Astrocyte (in vitro differentiated cells and primary cell): ENCODE data around the gene SNRPF.

Source experiments
- EZH2 ChIP-seq: IDR thresholded peaks from 2 replicates; pipeline ENCODE4 v1.6.1; 2012; ENCODE audit warnings: mild to moderate bottlenecking, low read length, inconsistent platforms; ENCODE audit not compliant: insufficient read depth
- TF ChIP-seq, protein P1 (sequence below): IDR thresholded peaks from 2 replicates; pipeline ENCODE4 v1.5.1; 2011; ENCODE audit warnings: low read depth, mild to moderate bottlenecking, inconsistent platforms, low read length, moderate library complexity; ENCODE audit not compliant: insufficient read depth

- TF ChIP-seq, protein P1, sequence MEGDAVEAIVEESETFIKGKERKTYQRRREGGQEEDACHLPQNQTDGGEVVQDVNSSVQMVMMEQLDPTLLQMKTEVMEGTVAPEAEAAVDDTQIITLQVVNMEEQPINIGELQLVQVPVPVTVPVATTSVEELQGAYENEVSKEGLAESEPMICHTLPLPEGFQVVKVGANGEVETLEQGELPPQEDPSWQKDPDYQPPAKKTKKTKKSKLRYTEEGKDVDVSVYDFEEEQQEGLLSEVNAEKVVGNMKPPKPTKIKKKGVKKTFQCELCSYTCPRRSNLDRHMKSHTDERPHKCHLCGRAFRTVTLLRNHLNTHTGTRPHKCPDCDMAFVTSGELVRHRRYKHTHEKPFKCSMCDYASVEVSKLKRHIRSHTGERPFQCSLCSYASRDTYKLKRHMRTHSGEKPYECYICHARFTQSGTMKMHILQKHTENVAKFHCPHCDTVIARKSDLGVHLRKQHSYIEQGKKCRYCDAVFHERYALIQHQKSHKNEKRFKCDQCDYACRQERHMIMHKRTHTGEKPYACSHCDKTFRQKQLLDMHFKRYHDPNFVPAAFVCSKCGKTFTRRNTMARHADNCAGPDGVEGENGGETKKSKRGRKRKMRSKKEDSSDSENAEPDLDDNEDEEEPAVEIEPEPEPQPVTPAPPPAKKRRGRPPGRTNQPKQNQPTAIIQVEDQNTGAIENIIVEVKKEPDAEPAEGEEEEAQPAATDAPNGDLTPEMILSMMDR = no peak
- TF ChIP-seq EZH2 = no peak
These were observed 49.8 kb downstream of the SNRPF start for GRCh38 chr12:95908573-95908972.
